ENCODE data around the gene WDR33. TPM values are rescaled to one million over a fixed set of nuclear protein-coding genes. Genes with fewer than 3 reads are reported as not detected.
A peak's percentile ranks its signal among the peaks of the same experiment; 100 is the strongest.

Gene WDR33
- total and polyA plus RNA-seq, 2 of the 13 experiments (the other 11 are each of a cell fraction or from before 2014, with no cell fraction given) = 54.9 to 78.2 TPM

DNA sequence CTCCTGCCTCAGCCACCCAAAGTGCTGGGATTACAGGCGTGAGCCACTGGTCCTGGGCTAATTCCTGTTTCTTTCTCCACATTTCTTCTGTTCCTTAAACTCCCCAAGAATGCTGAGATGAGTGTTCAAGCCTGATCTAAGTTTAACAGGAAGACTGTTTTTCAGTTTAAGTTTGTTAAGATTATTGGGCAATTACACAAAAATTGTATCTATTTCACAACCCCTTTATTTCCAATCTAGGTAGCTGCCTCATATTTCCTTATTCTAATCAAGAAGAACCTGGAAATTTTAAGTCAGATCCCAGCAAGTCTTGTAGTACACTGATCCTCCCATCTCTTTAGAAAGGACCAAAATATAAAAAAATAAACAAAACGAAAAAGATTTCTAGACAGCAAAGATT, 98.0 kb downstream of the WDR33 start:
- WGBS (ENCODE audit: low lambda C conversion rate) = 94% methylated on average over 2 of the region's 2 CpGs
- Histone ChIP-seq H3K4me1 (ENCODE audit: insufficient read depth, low read length) (peaks cover 12% of the 10 kb centered on the region), H2AFZ (ENCODE audit: low read length) (no peak overlapping the region), H3K4me3 (replicated peaks in 1 of 3; ENCODE audit: insufficient read depth in 1 of 3, low read depth in 2 of 3, low read length in 3 of 3) (no peak overlapping the region), H3K4me2 (ENCODE audit: low read depth, low read length) (no peak overlapping the region), H3K27me3 (ENCODE audit: control insufficient read depth in 1 of 2, insufficient read depth in 2 of 2, low read length in 2 of 2) (no peaks in the 10 kb centered on the region), H3K9me3 (ENCODE audit: low read length) (no peaks in the 10 kb centered on the region), H3K79me2 (ENCODE audit: insufficient read depth, low read length) (no peaks in the 10 kb centered on the region), H3K9ac (ENCODE audit: insufficient read depth, low read depth, low read length) (no peak overlapping the region), H3K36me3 (replicated peaks in 1 of 2; ENCODE audit: control insufficient read depth in 1 of 2, insufficient read depth in 2 of 2, low read length in 2 of 2) (peaks cover 29 to 61% of the 10 kb centered on the region in 2 experiments), H3K27ac (ENCODE audit: extremely low read length, insufficient read depth, low read length) (no peak overlapping the region), H4K20me1 (ENCODE audit: insufficient read depth, low read length) (no peaks in the 10 kb centered on the region)
- peak; percentile 66 for TF ChIP-seq CEBPB (IDR thresholded peaks at IDR 0.05; ENCODE audit: borderline replicate concordance, low read depth, low read length)
- TF ChIP-seq, protein P1, sequence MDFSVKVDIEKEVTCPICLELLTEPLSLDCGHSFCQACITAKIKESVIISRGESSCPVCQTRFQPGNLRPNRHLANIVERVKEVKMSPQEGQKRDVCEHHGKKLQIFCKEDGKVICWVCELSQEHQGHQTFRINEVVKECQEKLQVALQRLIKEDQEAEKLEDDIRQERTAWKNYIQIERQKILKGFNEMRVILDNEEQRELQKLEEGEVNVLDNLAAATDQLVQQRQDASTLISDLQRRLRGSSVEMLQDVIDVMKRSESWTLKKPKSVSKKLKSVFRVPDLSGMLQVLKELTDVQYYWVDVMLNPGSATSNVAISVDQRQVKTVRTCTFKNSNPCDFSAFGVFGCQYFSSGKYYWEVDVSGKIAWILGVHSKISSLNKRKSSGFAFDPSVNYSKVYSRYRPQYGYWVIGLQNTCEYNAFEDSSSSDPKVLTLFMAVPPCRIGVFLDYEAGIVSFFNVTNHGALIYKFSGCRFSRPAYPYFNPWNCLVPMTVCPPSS (IDR thresholded peaks at IDR 0.05) = no peak
- DNase-seq (ENCODE audit: low spot score) (no peak), ATAC-seq (no peak), FAIRE-seq (no peak)
- BruUV-seq (replicated peaks) = no TSS peak
- in situ Hi-C loops (cut with HindIII; ENCODE audit: extremely low pct_ligation_motif_present, low pct_unique_long_range_greater_than_20kb) = no loop called here
- CTCF ChIA-PET (ENCODE audit: low intra/inter-chr PET ratio, low total read pairs) = no interaction called here
- intact Hi-C loops (cut with micrococcal nuclease; ENCODE audit: unreplicated experiment) = no loop called here
- POLR2A ChIA-PET = no interaction called here

- H3K79me2 ChIP-seq (ENCODE audit: insufficient read depth, low read length) = no peaks in the 10 kb centered on the region
- WGBS (ENCODE audit: low lambda C conversion rate) = 99% methylated on average over 13 of the region's 13 CpGs
- in situ Hi-C loops (cut with HindIII; ENCODE audit: extremely low pct_ligation_motif_present, low pct_unique_long_range_greater_than_20kb) (no loop called here), intact Hi-C loops (cut with micrococcal nuclease; ENCODE audit: unreplicated experiment) (no loop called here)
- TF ChIP-seq, protein P2, sequence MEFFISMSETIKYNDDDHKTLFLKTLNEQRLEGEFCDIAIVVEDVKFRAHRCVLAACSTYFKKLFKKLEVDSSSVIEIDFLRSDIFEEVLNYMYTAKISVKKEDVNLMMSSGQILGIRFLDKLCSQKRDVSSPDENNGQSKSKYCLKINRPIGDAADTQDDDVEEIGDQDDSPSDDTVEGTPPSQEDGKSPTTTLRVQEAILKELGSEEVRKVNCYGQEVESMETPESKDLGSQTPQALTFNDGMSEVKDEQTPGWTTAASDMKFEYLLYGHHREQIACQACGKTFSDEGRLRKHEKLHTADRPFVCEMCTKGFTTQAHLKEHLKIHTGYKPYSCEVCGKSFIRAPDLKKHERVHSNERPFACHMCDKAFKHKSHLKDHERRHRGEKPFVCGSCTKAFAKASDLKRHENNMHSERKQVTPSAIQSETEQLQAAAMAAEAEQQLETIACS (CRISPR knock-in tag; IDR thresholded peaks at IDR 0.05) = no peak
- no peak for TF ChIP-seq ZNF234 (CRISPR knock-in tag; conservative IDR thresholded peaks at IDR 0.05)
- no peak for TF ChIP-seq SIX4 (CRISPR knock-in tag; IDR thresholded peaks at IDR 0.05)
- TF ChIP-seq SAP130 (CRISPR knock-in tag; IDR thresholded peaks at IDR 0.05; ENCODE audit: low read depth) = no peak
- TF ChIP-seq, protein P3, sequence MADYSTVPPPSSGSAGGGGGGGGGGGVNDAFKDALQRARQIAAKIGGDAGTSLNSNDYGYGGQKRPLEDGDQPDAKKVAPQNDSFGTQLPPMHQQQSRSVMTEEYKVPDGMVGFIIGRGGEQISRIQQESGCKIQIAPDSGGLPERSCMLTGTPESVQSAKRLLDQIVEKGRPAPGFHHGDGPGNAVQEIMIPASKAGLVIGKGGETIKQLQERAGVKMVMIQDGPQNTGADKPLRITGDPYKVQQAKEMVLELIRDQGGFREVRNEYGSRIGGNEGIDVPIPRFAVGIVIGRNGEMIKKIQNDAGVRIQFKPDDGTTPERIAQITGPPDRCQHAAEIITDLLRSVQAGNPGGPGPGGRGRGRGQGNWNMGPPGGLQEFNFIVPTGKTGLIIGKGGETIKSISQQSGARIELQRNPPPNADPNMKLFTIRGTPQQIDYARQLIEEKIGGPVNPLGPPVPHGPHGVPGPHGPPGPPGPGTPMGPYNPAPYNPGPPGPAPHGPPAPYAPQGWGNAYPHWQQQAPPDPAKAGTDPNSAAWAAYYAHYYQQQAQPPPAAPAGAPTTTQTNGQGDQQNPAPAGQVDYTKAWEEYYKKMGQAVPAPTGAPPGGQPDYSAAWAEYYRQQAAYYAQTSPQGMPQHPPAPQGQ (CRISPR knock-in tag; IDR thresholded peaks at IDR 0.05; ENCODE audit: borderline replicate concordance) = no peak
- TF ChIP-seq ETV5 (CRISPR knock-in tag; IDR thresholded peaks at IDR 0.05; ENCODE audit: borderline replicate concordance) = no peak
- H3K9ac ChIP-seq (ENCODE audit: insufficient read depth, low read depth, low read length) = no peak overlapping the region
- CTCF ChIA-PET (ENCODE audit: low intra/inter-chr PET ratio, low total read pairs) = no interaction called here
- no peak for FAIRE-seq
- H3K27me3 ChIP-seq (ENCODE audit: control insufficient read depth in 1 of 2, insufficient read depth in 2 of 2, low read length in 2 of 2) = no peaks in the 10 kb centered on the region
- H3K9me3 ChIP-seq (ENCODE audit: low read length) = no peaks in the 10 kb centered on the region
- no peak for DNase-seq (ENCODE audit: low spot score)
- POLR2A ChIA-PET = no interaction called here
- no TSS peak for BruUV-seq (replicated peaks)
- H3K27ac ChIP-seq (ENCODE audit: extremely low read length, insufficient read depth, low read length) = no peak overlapping the region
- H2AFZ ChIP-seq (ENCODE audit: low read length) = no peak overlapping the region
- no peaks in the 10 kb centered on the region for H3K4me1 ChIP-seq (ENCODE audit: insufficient read depth, low read length)
- peaks cover 34 to 56% of the 10 kb centered on the region in 2 experiments for H3K36me3 ChIP-seq (replicated peaks in 1 of 2; ENCODE audit: control insufficient read depth in 1 of 2, insufficient read depth in 2 of 2, low read length in 2 of 2)
- no peak for ATAC-seq
- no peak overlapping the region for H3K4me3 ChIP-seq (replicated peaks in 1 of 3; ENCODE audit: insufficient read depth in 1 of 3, low read depth in 2 of 3, low read length in 3 of 3)
- H4K20me1 ChIP-seq (ENCODE audit: insufficient read depth, low read length) = no peaks in the 10 kb centered on the region
- no peak overlapping the region for H3K4me2 ChIP-seq (ENCODE audit: low read depth, low read length)
These were observed 101.6 kb downstream of the WDR33 start for GRCh38 chr2:127709336-127709735.
